OCI-LY7 (cell line): ENCODE measurements around the gene AGXT2.

Experiments
- CTCF ChIP-seq: fragments of 200-600 bp; sonication (generic); conservative IDR thresholded peaks from 2 replicates; pipeline ENCODE4 v1.5.1; 2014; ENCODE audit warnings: mild to moderate bottlenecking, antibody characterized with exemption, low read length, moderate library complexity, mixed read lengths
- EZH2phosphoT487 ChIP-seq: fragments of 200-600 bp; sonication (generic); IDR thresholded peaks from 2 replicates; pipeline ENCODE4 v1.6.1; 2018; ENCODE audit warnings: low read depth, borderline replicate concordance, mild to moderate bottlenecking, mixed run types, antibody characterized with exemption, low read length, moderate library complexity, mixed read lengths

- TF ChIP-seq CTCF (peak; percentile 95), EZH2phosphoT487 (no peak)
Observed at GRCh38 chr5:35003018-35003957, 44.5 kb downstream of the AGXT2 start.
